Duodenal mucosa (tissue), 2 donors: ENCODE measurements around the gene SAMD14.

Source experiments
- H3K27ac ChIP-seq: one replicate; pipeline ENCODE4 v1.7.0; 2013; ENCODE audit warnings: low read depth, low read length
- H3K27me3 ChIP-seq, 2 donors: one replicate each; pipeline ENCODE4 v1.7.0; 2013; ENCODE audit warnings: low read length in 2 of 2, control low read depth in 1 of 2; ENCODE audit not compliant: insufficient read depth in 2 of 2, control insufficient read depth in 1 of 2
- H3K36me3 ChIP-seq, 2 donors: one replicate each; pipeline ENCODE4 v1.7.0; 2013; ENCODE audit warnings: low read length in 2 of 2, control low read depth in 1 of 2; ENCODE audit not compliant: insufficient read depth in 2 of 2, control insufficient read depth in 1 of 2
- H3K4me1 ChIP-seq, 2 donors: one replicate each; pipeline ENCODE4 v1.7.0; 2013; ENCODE audit warnings: low read length in 2 of 2, control low read depth in 1 of 2; ENCODE audit not compliant: insufficient read depth in 2 of 2, control insufficient read depth in 1 of 2
- H3K4me3 ChIP-seq, 2 donors: one replicate each; pipeline ENCODE4 v1.7.0; 2013; ENCODE audit warnings: low read length in 2 of 2, low read depth in 1 of 2
- H3K9ac ChIP-seq, 2 donors: one replicate each; pipeline ENCODE4 v1.7.0; 2013; ENCODE audit warnings: low read length in 2 of 2, low read depth in 1 of 2
- H3K9me3 ChIP-seq, 2 donors: one replicate each; pipeline ENCODE4 v1.7.0; 2013; ENCODE audit warnings: low read length in 2 of 2, control low read depth in 1 of 2; ENCODE audit not compliant: control insufficient read depth in 1 of 2

SAMD14 gene

DNA sequence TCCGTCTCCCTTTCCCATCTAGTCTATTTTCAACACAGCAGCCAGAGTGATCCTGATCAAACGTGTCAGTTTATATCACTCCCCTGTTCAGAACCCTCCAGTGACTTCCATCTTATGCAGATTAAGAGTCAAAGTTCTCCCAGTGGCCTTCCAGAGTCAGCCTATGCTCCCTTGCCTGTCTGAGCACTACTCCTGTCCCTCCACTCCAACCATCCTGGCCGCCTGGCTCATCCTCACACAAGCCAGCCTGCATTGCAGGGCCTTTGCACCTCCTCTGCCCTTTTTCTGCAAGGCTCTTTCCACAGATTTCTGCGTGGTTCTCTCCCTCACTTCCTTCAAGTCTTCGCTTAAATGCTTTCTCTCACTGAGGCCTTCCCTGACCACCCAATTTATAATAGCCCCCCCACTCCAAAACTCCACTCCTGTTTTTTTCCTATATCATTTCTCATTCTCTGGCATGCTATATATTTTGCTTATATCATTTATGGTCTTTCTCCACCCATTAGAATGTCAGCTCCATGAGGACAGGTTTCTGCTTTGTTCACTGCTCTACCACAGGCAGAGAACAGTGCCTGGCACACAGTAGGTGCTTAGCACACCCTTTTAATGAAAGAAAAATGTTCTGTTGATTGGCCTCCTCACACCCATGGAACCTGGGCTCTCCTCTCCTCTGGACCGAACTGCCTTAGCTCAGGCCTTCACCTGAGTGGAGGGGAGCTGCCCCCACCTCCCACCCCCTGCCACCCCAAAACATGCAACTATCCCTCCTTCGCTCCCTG lies 9.3 kb downstream of the SAMD14 start:
- no peaks in the 10 kb centered on the region for H3K36me3 ChIP-seq
- H3K27ac ChIP-seq = no peak overlapping the region
- no peak overlapping the region for H3K4me3 ChIP-seq
- no peak overlapping the region for H3K9ac ChIP-seq
- peaks cover 12 to 17% of the 10 kb centered on the region in 2 donors for H3K4me1 ChIP-seq
- peaks cover 4 to 8% of the 10 kb centered on the region in 2 donors for H3K27me3 ChIP-seq
- no peaks in the 10 kb centered on the region for H3K9me3 ChIP-seq

DNA sequence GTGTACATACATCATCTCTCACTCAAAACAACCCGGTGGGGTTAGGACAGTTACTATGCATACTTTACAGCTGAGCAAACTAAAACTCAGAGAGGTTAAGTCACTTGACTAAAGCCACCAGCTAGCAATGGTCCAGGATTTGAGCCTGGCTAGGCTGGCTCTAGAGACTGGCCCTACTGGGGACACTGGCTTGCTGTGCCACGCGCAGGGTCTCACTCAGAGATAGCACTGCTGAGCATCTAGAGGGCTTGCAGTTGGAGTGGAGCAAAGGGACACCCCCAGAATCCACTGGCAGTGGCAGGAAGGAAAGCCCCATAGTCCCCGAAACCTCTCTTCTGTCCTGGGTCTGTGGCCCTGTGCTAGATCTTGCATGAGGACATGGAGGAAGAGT lies 11.1 kb downstream of the SAMD14 start:
- no peaks in the 10 kb centered on the region for H3K9me3 ChIP-seq
- H3K36me3 ChIP-seq = no peaks in the 10 kb centered on the region
- peaks cover 9 to 21% of the 10 kb centered on the region in 2 donors for H3K4me1 ChIP-seq
- H3K4me3 ChIP-seq = no peak overlapping the region
- H3K27me3 ChIP-seq = peaks cover 9 to 14% of the 10 kb centered on the region in 2 donors
- no peak overlapping the region for H3K27ac ChIP-seq
- H3K9ac ChIP-seq = no peak overlapping the region

DNA sequence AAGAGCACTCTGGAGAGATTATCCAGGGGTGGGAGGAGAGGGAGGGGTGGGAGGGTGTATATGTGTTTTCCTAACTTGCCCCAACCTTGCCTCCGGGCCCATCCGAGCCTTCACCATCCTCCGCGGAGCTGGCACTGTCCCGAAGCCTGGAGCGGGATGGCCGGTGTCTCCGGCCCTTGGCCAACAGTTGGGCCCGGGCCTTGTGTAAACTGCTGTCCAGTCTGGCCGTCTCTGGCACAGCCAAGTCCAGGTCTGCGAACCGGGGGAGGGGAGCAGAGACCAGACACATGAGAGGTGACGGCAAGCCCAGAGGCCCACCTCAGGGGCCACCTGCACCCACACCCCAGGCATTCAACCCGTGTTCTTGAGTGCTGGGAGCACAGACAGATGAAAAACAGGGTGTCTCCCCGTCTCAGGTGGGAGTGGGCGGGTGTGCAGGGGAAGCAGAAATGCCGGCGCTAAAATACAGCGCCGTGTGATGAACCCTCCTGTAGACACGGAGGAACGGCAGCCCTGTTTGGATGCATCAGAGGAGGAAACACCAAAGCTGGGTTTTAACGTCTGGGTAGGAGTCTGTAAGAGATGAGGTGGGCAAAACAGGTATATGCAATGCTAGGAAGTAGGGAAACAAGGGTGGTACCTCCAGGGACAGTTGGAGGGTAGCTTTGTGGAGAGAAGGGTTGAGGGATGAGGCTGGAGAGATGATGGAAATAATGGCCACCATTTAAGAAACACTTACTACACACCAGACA lies 11.7 kb downstream of the SAMD14 start:
- Histone ChIP-seq H3K36me3 (no peaks in the 10 kb centered on the region), H3K4me1 (peaks cover 4 to 19% of the 10 kb centered on the region in 2 donors), H3K9me3 (no peaks in the 10 kb centered on the region), H3K27ac (no peak overlapping the region), H3K9ac (no peak overlapping the region), H3K27me3 (peaks cover 9 to 14% of the 10 kb centered on the region in 2 donors), H3K4me3 (no peak overlapping the region)

DNA sequence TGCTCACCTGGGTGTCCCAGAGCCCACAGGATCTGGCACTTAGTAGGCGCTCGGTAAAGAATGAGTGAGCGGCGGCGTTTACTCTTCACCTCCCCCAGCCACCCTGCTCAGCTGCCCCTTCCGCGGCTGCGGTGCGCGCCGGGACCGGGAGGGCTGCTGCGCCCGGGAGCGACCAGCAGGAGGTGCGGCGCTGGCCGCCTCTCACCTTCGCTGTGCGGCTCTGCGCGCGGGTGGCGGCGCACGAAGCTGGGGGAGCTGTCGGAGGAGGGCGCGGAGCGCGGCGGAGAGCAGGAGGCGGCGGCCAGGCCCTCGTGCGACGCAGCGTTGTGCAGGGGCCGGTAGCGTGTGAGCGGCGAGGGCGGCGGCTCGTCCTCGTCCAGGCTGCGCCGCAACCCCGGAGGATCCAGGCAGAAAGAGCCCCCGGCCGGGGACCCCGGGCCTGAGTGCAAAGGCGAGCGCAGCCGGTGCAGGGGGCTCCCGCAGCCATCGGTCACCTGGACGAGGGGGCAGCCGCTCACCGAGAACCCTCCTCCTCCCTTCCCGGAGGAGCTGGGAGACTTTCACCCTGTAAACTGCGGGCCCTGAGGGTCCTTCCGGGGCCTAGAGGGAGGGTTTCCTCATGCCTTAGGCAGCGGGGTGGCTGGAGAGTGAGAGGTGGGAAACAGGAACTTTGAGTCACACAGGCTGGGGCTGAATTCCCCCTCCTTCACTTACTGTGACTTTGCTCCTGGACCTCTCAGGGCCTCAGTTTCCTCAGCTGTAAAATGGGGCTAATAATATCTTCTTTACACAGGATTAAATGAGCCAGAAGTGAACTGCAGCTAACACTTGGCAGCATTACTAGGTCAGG lies 12.5 kb downstream of the SAMD14 start:
- no peak overlapping the region for H3K4me3 ChIP-seq
- peaks cover 10 to 27% of the 10 kb centered on the region in 2 donors for H3K4me1 ChIP-seq
- H3K36me3 ChIP-seq = no peaks in the 10 kb centered on the region
- H3K9me3 ChIP-seq = no peaks in the 10 kb centered on the region
- no peak overlapping the region for H3K9ac ChIP-seq
- H3K27me3 ChIP-seq = peaks cover 9 to 14% of the 10 kb centered on the region in 2 donors
- no peak overlapping the region for H3K27ac ChIP-seq

DNA sequence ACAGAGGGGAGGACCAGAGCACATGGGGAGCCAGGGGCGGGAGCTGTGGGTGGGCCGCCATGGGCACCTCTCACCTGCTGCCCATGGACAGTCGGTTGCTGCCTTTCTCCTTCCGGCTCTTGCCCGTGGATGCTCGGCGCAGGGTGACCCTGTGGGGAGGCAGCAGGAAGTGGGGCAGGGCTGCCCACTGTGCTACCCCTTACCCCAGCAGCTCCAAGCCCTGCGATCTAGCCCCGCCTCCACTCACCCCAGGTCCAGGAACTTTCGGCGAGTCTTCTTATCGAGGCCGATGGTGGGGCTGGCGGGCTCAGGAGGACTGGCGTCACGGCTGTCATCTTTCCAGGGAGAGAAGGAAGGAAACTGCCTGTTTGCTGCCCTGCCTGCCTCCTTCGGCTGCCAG lies 14.2 kb downstream of the SAMD14 start:
- Histone ChIP-seq H3K27me3 (peaks cover 9 to 14% of the 10 kb centered on the region in 2 donors), H3K4me3 (no peak overlapping the region), H3K4me1 (peaks cover 22 to 40% of the 10 kb centered on the region in 2 donors), H3K36me3 (peaks cover 0 to 3% of the 10 kb centered on the region in 2 donors), H3K9me3 (no peaks in the 10 kb centered on the region), H3K9ac (no peak overlapping the region), H3K27ac (no peak overlapping the region)

DNA sequence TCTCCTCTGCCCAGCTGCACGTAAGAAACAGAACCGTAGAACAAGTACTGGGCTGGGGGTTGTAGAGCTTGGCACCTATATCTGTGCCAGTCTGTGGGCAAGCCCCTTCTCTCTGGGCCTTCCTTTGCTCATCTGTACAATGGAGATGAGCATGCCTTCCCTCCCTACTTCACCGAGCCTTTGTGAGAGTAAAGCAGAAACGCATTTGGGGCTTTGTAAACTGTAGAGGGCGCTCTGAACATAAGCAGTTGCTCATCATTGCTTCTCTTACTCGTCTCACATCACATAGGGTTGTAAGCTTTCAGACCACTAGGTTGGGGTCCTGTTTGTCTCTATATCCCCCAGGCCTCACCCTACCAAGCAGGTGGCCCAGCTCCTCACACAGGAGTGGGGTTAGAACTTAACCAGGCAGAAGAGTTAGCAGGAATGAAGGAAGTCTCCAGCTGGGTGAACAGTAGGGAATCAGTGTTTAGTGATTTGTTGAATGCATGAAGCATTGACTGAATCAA lies 15.1 kb downstream of the SAMD14 start:
- Histone ChIP-seq H3K27ac (no peak overlapping the region), H3K9ac (no peak overlapping the region), H3K4me3 (no peak overlapping the region), H3K27me3 (peaks cover 9 to 14% of the 10 kb centered on the region in 2 donors), H3K9me3 (no peaks in the 10 kb centered on the region), H3K36me3 (peaks cover 0 to 11% of the 10 kb centered on the region in 2 donors), H3K4me1 (peaks cover 22 to 40% of the 10 kb centered on the region in 2 donors)

DNA sequence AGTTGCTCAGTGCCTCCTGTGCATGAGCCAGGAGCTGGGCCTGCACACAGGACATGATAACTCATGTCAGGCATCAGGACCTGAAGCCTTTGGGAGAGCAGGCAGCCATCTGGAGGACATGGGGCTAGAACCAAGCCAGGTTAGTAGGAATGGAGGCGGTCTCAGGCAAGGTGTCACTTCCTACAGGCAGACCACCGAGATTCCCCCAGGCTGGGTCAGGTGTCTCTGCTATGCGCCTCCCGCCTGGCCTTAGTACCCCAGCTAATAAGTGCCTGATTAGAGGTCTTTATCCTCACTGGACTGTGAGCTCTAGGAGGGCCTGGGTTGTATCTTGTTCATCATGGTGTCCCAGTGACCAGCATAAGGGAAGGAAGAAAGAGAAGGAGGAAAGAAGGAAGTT lies 15.6 kb downstream of the SAMD14 start:
- no peak overlapping the region for H3K27ac ChIP-seq
- peaks cover 22 to 40% of the 10 kb centered on the region in 2 donors for H3K4me1 ChIP-seq
- no peak overlapping the region for H3K4me3 ChIP-seq
- H3K9ac ChIP-seq = no peak overlapping the region
- no peaks in the 10 kb centered on the region for H3K9me3 ChIP-seq
- peaks cover 9 to 14% of the 10 kb centered on the region in 2 donors for H3K27me3 ChIP-seq
- H3K36me3 ChIP-seq = peaks cover 5 to 14% of the 10 kb centered on the region in 2 donors

DNA sequence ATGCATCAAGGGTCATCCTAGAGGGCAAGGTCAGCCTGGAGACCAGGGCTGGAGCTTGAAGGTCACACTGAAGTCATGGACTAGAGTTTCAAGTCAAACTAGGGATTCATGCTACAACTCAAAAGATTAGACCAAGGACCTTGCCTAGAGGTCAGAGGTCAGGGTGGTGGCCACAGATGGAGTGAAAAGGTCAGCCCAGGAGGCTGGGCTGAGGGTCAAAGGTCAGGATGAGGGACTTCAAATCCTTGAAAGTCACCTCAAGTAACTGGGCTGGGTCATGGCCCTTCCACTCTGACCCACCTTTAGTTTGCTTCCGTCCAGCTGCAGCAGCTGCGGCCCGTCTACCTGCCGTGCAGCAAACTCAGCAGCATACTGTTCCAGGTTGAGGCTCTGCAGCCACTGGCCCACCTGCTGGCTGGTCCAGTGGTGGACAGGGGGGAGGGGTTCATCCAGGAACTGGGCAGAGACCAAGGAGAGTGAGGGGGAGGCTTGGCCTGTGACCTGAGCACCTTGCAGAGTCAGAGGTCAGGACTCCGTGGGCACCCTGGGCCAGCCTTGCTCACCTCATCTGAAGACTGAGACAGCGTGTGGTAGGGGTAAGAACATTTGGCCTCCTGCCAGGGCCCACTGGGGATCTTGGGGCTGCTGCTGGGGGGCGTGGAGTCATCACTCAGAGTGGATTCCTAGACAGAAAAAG lies 16.2 kb downstream of the SAMD14 start:
- Histone ChIP-seq H3K9me3 (no peaks in the 10 kb centered on the region), H3K27me3 (peaks cover 9 to 10% of the 10 kb centered on the region in 2 donors), H3K36me3 (peaks cover 11 to 21% of the 10 kb centered on the region in 2 donors), H3K27ac (no peak overlapping the region), H3K4me1 (peaks cover 22 to 40% of the 10 kb centered on the region in 2 donors), H3K9ac (no peak overlapping the region), H3K4me3 (no peak overlapping the region)

DNA sequence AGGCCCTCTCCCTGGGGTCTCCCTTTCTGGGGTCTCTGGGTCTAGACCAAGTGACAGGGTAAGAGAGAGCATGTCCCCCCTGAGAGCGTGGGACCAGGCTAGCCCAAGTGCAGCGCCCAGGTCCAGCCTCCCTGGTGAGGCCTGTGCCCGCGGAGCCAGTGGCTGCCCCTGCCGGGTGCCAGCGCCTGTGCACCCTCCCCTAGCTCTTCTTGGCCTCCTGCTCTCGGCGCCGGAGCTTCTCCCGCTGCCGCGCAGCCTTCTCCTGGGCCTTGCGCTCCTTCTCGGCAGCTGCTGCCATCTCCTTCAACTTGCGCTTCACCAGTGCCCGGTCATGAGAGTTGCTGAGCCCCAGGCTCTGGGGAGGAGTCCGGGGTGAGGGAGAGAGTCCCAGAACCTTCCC lies 17.3 kb downstream of the SAMD14 start:
- H3K27ac ChIP-seq = no peak overlapping the region

More for the DNA sequence above, 17.3 kb downstream of the SAMD14 start:
- H3K9me3 ChIP-seq = no peaks in the 10 kb centered on the region
- H3K36me3 ChIP-seq = peaks cover 18 to 31% of the 10 kb centered on the region in 2 donors
- H3K4me1 ChIP-seq = peaks cover 22 to 40% of the 10 kb centered on the region in 2 donors
- H3K4me3 ChIP-seq = no peak overlapping the region
- peaks cover 9 to 10% of the 10 kb centered on the region in 2 donors for H3K27me3 ChIP-seq
- H3K9ac ChIP-seq = no peak overlapping the region
